CD4-positive, alpha-beta T cell treated with Interleukin-6 at 100 ng/mL for 8 hours (primary cell): Measurements from ENCODE around the gene SAMD8.
A peak's percentile ranks its signal among the peaks of the same experiment; 100 is the strongest.
"Not testable (repeated sequence)": the region's sequence is repeated elsewhere in the genome, so short reads cannot be mapped to it uniquely, and the experiment has no call there.

ENCODE experiments used
- DNase-seq: peaks from one replicate; pipeline ENCODE4 v3.0.0-alpha.2; 2020; ENCODE audit warnings: mixed read lengths, low spot score

Gene SAMD8

GRCh38 chr10:75195035-75195763, 83.7 kb downstream of the SAMD8 start:
- DNase-seq: no peak

- DNase-seq: no peak
These were observed 85.6 kb downstream of the SAMD8 start for GRCh38 chr10:75197066-75197465.

GRCh38 chr10:75197906-75198305, 86.5 kb downstream of the SAMD8 start:
- DNase-seq: no peak

GRCh38 chr10:75199949-75200348, 88.5 kb downstream of the SAMD8 start:
- not testable (repeated sequence) for DNase-seq

- no peak for DNase-seq
These were observed 90.4 kb downstream of the SAMD8 start for GRCh38 chr10:75201793-75202307.

GRCh38 chr10:75202321-75203045, 91.0 kb downstream of the SAMD8 start:
- DNase-seq: no peak

- DNase-seq: not testable (repeated sequence)
These were observed 91.7 kb downstream of the SAMD8 start for GRCh38 chr10:75203046-75203620.

- no peak for DNase-seq
These were observed 92.3 kb downstream of the SAMD8 start for GRCh38 chr10:75203724-75204123.

- DNase-seq: no peak
These were observed 94.5 kb downstream of the SAMD8 start for GRCh38 chr10:75205908-75206307.

GRCh38 chr10:75206638-75207037, 95.2 kb downstream of the SAMD8 start:
- DNase-seq: not testable (repeated sequence)

- DNase-seq: no peak
These were observed 95.8 kb downstream of the SAMD8 start for GRCh38 chr10:75207079-75207856.

- DNase-seq: no peak
These were observed 96.3 kb downstream of the SAMD8 start for GRCh38 chr10:75207857-75208144.

- DNase-seq: no peak
These were observed 96.7 kb downstream of the SAMD8 start for GRCh38 chr10:75208181-75208580.

GRCh38 chr10:75209086-75209920, 97.8 kb downstream of the SAMD8 start:
- DNase-seq: no peak

- peak; percentile 79 for DNase-seq
These were observed 98.4 kb downstream of the SAMD8 start for GRCh38 chr10:75209921-75210281.

GRCh38 chr10:75210282-75211006, 99.0 kb downstream of the SAMD8 start, which contains the start of gene VDAC2:
Gene VDAC2 (plus strand): TSS chr10:75210796. CDS start chr10:75211159, 363 bp downstream.
- DNase-seq: peak; percentile 93

GRCh38 chr10:75211007-75211691, 99.7 kb downstream of the SAMD8 start:
- no peak for DNase-seq

- no peak for DNase-seq
These were observed 100.9 kb downstream of the SAMD8 start for GRCh38 chr10:75212343-75212742.

- no peak for DNase-seq
These were observed 108.8 kb downstream of the SAMD8 start for GRCh38 chr10:75220274-75220673.

GRCh38 chr10:75221492-75221891, 110.0 kb downstream of the SAMD8 start:
- DNase-seq: not testable (repeated sequence)
